Central memory CD8-positive, alpha-beta T cell (primary cell): ENCODE results near the gene NDUFA11.

ENCODE experiments used
- ATAC-seq: fragments of 150-1000 bp; cut with Tn5 transposase; replicated peaks from 2 replicates; pipeline ENCODE4 v1.10.0; 2022; ENCODE audit warnings: mild to moderate bottlenecking, moderate FRiP score, moderate number of reproducible peaks; ENCODE audit not compliant: poor library complexity, severe bottlenecking; ENCODE audit errors: extremely low read depth
- DNase-seq, 2 donors: peaks; one replicate each; pipeline ENCODE4 v3.0.0; 2021; ENCODE audit warnings: low spot score in 2 of 2
- H3K27ac Mint-ChIP-seq: one replicate; pipeline ENCODE4 v1.8.0; 2022; ENCODE audit warnings: low read depth, mild to moderate bottlenecking, moderate library complexity, mixed read lengths
- H3K27me3 Mint-ChIP-seq: one replicate; pipeline ENCODE4 v1.8.0; 2022; ENCODE audit warnings: mixed read lengths
- H3K36me3 Mint-ChIP-seq: one replicate; pipeline ENCODE4 v1.8.0; 2022; ENCODE audit warnings: mild to moderate bottlenecking, moderate library complexity, mixed read lengths; ENCODE audit not compliant: insufficient read depth
- H3K4me1 Mint-ChIP-seq: one replicate; pipeline ENCODE4 v1.8.0; 2022; ENCODE audit warnings: mixed read lengths
- H3K4me3 Mint-ChIP-seq: one replicate; pipeline ENCODE4 v1.8.0; 2022; ENCODE audit warnings: mild to moderate bottlenecking, moderate library complexity, mixed read lengths
- H3K9me3 Mint-ChIP-seq: one replicate; pipeline ENCODE4 v1.8.0; 2022; ENCODE audit warnings: mixed read lengths

NDUFA11 gene

GRCh38 chr19:5897189-5897969 lies 6.2 kb downstream of the NDUFA11 start:
- Mint-ChIP-seq H3K4me1 (peaks cover 13% of the 10 kb centered on the region), H3K4me3 (no peak overlapping the region), H3K9me3 (no peaks in the 10 kb centered on the region), H3K27ac (no peak overlapping the region), H3K36me3 (peaks cover 17% of the 10 kb centered on the region), H3K27me3 (no peaks in the 10 kb centered on the region)
- no peak for DNase-seq
- ATAC-seq, result no peak

- no peaks in the 10 kb centered on the region for H3K27me3 Mint-ChIP-seq
- no peak for ATAC-seq
- H3K27ac Mint-ChIP-seq, result no peak overlapping the region
- H3K36me3 Mint-ChIP-seq, result peaks cover 13% of the 10 kb centered on the region
- no peaks in the 10 kb centered on the region for H3K9me3 Mint-ChIP-seq
- peaks cover 17% of the 10 kb centered on the region for H3K4me1 Mint-ChIP-seq
- no peak overlapping the region for H3K4me3 Mint-ChIP-seq
- DNase-seq, result no peak
These were observed 7.1 kb downstream of the NDUFA11 start for GRCh38 chr19:5896365-5897076.

- Mint-ChIP-seq H3K4me3 (no peak overlapping the region), H3K9me3 (no peaks in the 10 kb centered on the region), H3K27ac (no peak overlapping the region), H3K36me3 (peaks cover 9% of the 10 kb centered on the region), H3K4me1 (peaks cover 11% of the 10 kb centered on the region), H3K27me3 (no peaks in the 10 kb centered on the region)
- DNase-seq, result no peak
- no peak for ATAC-seq
These were observed 7.7 kb downstream of the NDUFA11 start for GRCh38 chr19:5895890-5896289.

- Mint-ChIP-seq H3K9me3 (no peaks in the 10 kb centered on the region), H3K4me3 (no peak overlapping the region), H3K4me1 (peaks cover 10% of the 10 kb centered on the region), H3K27me3 (no peaks in the 10 kb centered on the region), H3K36me3 (peaks cover 10% of the 10 kb centered on the region), H3K27ac (no peak overlapping the region)
- DNase-seq, result no peak
- no peak for ATAC-seq
These were observed 8.2 kb downstream of the NDUFA11 start for GRCh38 chr19:5895409-5895808.

- Mint-ChIP-seq H3K4me3 (no peak overlapping the region), H3K9me3 (no peaks in the 10 kb centered on the region), H3K27me3 (no peaks in the 10 kb centered on the region), H3K36me3 (peaks cover 5% of the 10 kb centered on the region), H3K4me1 (peaks cover 5% of the 10 kb centered on the region), H3K27ac (no peak overlapping the region)
- ATAC-seq (no peak), DNase-seq (no peak)
These were observed 8.8 kb downstream of the NDUFA11 start for GRCh38 chr19:5894704-5895349.

- Mint-ChIP-seq H3K4me3 (no peak overlapping the region), H3K4me1 (peaks cover 4% of the 10 kb centered on the region), H3K9me3 (no peaks in the 10 kb centered on the region), H3K27me3 (no peaks in the 10 kb centered on the region), H3K27ac (no peak overlapping the region), H3K36me3 (peaks cover 6% of the 10 kb centered on the region)
- no peak for ATAC-seq
- DNase-seq, result no peak
These were observed 9.5 kb downstream of the NDUFA11 start for GRCh38 chr19:5893907-5894703.

- ATAC-seq, result no peak
- Mint-ChIP-seq H3K4me1 (peaks cover 4% of the 10 kb centered on the region), H3K9me3 (no peaks in the 10 kb centered on the region), H3K4me3 (no peak overlapping the region), H3K27me3 (no peaks in the 10 kb centered on the region), H3K36me3 (peaks cover 8% of the 10 kb centered on the region), H3K27ac (no peak overlapping the region)
- no peak for DNase-seq
These were observed 10.2 kb downstream of the NDUFA11 start for GRCh38 chr19:5893296-5893903.

GRCh38 chr19:5892772-5893275 lies 10.8 kb downstream of the NDUFA11 start:
- H3K27me3 Mint-ChIP-seq, result no peaks in the 10 kb centered on the region
- H3K27ac Mint-ChIP-seq, result no peak overlapping the region
- H3K36me3 Mint-ChIP-seq, result peaks cover 8% of the 10 kb centered on the region
- H3K9me3 Mint-ChIP-seq, result no peaks in the 10 kb centered on the region
- peaks cover 4% of the 10 kb centered on the region for H3K4me1 Mint-ChIP-seq
- DNase-seq, result no peak
- no peak for ATAC-seq
- no peak overlapping the region for H3K4me3 Mint-ChIP-seq

GRCh38 chr19:5891938-5892771 lies 11.4 kb downstream of the NDUFA11 start:
- H3K36me3 Mint-ChIP-seq, result peaks cover 8% of the 10 kb centered on the region
- H3K27me3 Mint-ChIP-seq, result no peaks in the 10 kb centered on the region
- no peaks in the 10 kb centered on the region for H3K9me3 Mint-ChIP-seq
- H3K4me3 Mint-ChIP-seq, result no peak overlapping the region
- peak overlapping the region; percentile 29 for H3K27ac Mint-ChIP-seq
- DNase-seq (no peak), ATAC-seq (no peak)
- peaks cover 4% of the 10 kb centered on the region for H3K4me1 Mint-ChIP-seq

- ATAC-seq, result no peak
- Mint-ChIP-seq H3K27me3 (no peaks in the 10 kb centered on the region), H3K4me3 (no peak overlapping the region), H3K36me3 (peaks cover 8% of the 10 kb centered on the region), H3K9me3 (no peaks in the 10 kb centered on the region), H3K27ac (no peak overlapping the region), H3K4me1 (peaks cover 4% of the 10 kb centered on the region)
- no peak for DNase-seq
These were observed 12.0 kb downstream of the NDUFA11 start for GRCh38 chr19:5891572-5891937.

GRCh38 chr19:5890099-5890498 lies 13.5 kb downstream of the NDUFA11 start:
- peaks cover 4% of the 10 kb centered on the region for H3K4me1 Mint-ChIP-seq
- peaks cover 8% of the 10 kb centered on the region for H3K36me3 Mint-ChIP-seq
- DNase-seq, result no peak
- H3K27ac Mint-ChIP-seq, result no peak overlapping the region
- no peak for ATAC-seq
- no peaks in the 10 kb centered on the region for H3K27me3 Mint-ChIP-seq
- H3K9me3 Mint-ChIP-seq, result no peaks in the 10 kb centered on the region
- no peak overlapping the region for H3K4me3 Mint-ChIP-seq
